A673 (cell line): ENCODE results near the gene MPRIP.

ENCODE experiments used
- EZH2 ChIP-seq: fragments of 200-600 bp; sonication (generic); IDR thresholded peaks from 2 replicates; pipeline ENCODE4 v1.6.1; 2017; ENCODE audit warnings: borderline replicate concordance, low read depth, mild to moderate bottlenecking, mixed read lengths, antibody characterized with exemption, low read length; ENCODE audit not compliant: poor library complexity, severe bottlenecking
- TF ChIP-seq, protein P1 (sequence below): fragments of 300-800, 200-600 bp; sonication (generic); conservative IDR thresholded peaks from 2 replicates; pipeline ENCODE4 v1.5.1; 2017; ENCODE audit warnings: low read depth, mild to moderate bottlenecking, antibody characterized with exemption, low read length, moderate library complexity, mixed read lengths

DNA sequence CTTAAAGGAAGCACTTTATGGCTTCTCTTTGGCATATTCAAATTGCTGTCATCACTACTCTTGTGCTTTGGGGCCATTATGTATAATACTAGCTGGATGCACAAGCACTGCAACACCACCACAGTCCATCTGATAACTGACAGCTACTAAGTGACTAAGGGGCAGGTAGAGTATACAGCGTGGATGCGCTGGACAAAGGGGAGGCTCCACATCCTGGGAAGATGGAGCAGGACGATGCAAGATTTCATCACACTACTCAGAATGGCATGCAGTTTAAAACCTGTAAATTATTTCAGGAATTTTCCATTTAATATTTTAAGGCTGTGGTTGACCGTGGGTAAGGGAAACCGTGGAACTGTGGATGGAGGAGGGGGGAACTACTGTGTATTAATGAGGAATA is 25.0 kb downstream of the MPRIP start:
- TF ChIP-seq, protein P1, sequence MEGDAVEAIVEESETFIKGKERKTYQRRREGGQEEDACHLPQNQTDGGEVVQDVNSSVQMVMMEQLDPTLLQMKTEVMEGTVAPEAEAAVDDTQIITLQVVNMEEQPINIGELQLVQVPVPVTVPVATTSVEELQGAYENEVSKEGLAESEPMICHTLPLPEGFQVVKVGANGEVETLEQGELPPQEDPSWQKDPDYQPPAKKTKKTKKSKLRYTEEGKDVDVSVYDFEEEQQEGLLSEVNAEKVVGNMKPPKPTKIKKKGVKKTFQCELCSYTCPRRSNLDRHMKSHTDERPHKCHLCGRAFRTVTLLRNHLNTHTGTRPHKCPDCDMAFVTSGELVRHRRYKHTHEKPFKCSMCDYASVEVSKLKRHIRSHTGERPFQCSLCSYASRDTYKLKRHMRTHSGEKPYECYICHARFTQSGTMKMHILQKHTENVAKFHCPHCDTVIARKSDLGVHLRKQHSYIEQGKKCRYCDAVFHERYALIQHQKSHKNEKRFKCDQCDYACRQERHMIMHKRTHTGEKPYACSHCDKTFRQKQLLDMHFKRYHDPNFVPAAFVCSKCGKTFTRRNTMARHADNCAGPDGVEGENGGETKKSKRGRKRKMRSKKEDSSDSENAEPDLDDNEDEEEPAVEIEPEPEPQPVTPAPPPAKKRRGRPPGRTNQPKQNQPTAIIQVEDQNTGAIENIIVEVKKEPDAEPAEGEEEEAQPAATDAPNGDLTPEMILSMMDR: no peak
- no peak for TF ChIP-seq EZH2
